22Rv1 (cell line): ENCODE data around the gene CCL17.

Source experiments
- ZFX ChIP-seq: fragments of 450-650 bp; IDR thresholded peaks from 2 replicates; pipeline ENCODE4 v1.6.1; 2017; ENCODE audit warnings: antibody characterized with exemption, borderline replicate concordance
- TF ChIP-seq, protein P1 (sequence below): fragments of 450-650 bp; IDR thresholded peaks from 2 replicates; pipeline ENCODE4 v1.5.1; 2017; ENCODE audit warnings: mild to moderate bottlenecking

GRCh38 chr16:57446531-57447185, 42.1 kb downstream of the CCL17 start:
- TF ChIP-seq, protein P1, sequence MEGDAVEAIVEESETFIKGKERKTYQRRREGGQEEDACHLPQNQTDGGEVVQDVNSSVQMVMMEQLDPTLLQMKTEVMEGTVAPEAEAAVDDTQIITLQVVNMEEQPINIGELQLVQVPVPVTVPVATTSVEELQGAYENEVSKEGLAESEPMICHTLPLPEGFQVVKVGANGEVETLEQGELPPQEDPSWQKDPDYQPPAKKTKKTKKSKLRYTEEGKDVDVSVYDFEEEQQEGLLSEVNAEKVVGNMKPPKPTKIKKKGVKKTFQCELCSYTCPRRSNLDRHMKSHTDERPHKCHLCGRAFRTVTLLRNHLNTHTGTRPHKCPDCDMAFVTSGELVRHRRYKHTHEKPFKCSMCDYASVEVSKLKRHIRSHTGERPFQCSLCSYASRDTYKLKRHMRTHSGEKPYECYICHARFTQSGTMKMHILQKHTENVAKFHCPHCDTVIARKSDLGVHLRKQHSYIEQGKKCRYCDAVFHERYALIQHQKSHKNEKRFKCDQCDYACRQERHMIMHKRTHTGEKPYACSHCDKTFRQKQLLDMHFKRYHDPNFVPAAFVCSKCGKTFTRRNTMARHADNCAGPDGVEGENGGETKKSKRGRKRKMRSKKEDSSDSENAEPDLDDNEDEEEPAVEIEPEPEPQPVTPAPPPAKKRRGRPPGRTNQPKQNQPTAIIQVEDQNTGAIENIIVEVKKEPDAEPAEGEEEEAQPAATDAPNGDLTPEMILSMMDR = no peak
- TF ChIP-seq ZFX = no peak
